ENCODE results near the gene CCL18.

GRCh38 chr17:36106493-36106835 lies 42.4 kb downstream of the CCL18 start:
- TF ChIP-seq, protein P1, sequence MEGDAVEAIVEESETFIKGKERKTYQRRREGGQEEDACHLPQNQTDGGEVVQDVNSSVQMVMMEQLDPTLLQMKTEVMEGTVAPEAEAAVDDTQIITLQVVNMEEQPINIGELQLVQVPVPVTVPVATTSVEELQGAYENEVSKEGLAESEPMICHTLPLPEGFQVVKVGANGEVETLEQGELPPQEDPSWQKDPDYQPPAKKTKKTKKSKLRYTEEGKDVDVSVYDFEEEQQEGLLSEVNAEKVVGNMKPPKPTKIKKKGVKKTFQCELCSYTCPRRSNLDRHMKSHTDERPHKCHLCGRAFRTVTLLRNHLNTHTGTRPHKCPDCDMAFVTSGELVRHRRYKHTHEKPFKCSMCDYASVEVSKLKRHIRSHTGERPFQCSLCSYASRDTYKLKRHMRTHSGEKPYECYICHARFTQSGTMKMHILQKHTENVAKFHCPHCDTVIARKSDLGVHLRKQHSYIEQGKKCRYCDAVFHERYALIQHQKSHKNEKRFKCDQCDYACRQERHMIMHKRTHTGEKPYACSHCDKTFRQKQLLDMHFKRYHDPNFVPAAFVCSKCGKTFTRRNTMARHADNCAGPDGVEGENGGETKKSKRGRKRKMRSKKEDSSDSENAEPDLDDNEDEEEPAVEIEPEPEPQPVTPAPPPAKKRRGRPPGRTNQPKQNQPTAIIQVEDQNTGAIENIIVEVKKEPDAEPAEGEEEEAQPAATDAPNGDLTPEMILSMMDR (IDR thresholded peaks at IDR 0.05; ENCODE audit: control extremely low read depth in 1 of 3, insufficient read depth in 1 of 3, low read depth in 1 of 3, low read length in 3 of 3) = no peak
- TF ChIP-seq GABPA (IDR thresholded peaks at IDR 0.05; ENCODE audit: borderline replicate concordance, insufficient read depth, low read length) (no peak), SP1 (IDR thresholded peaks at IDR 0.05; ENCODE audit: low read depth, low read length) (no peak), POLR2AphosphoS5 (IDR thresholded peaks at IDR 0.05; ENCODE audit: low read depth, low read length) (no peak), TBP (IDR thresholded peaks at IDR 0.05; ENCODE audit: low read depth, low read length) (no peak), RNF2 (IDR thresholded peaks at IDR 0.05; ENCODE audit: borderline replicate concordance, low read depth, low read length, missing control alignments, poor library complexity, severe bottlenecking) (no peak), POLR2A (IDR thresholded peaks at IDR 0.05; ENCODE audit: control extremely low read depth in 1 of 2, low read depth in 2 of 2, low read length in 2 of 2) (no peak), TEAD4 (IDR thresholded peaks at IDR 0.05; ENCODE audit: low read depth, low read length) (no peak), KDM1A (IDR thresholded peaks at IDR 0.05; ENCODE audit: borderline replicate concordance, low read length) (no peak), TAF1 (IDR thresholded peaks at IDR 0.05; ENCODE audit: low read depth, low read length) (no peak), EP300 (IDR thresholded peaks at IDR 0.05; ENCODE audit: borderline replicate concordance in 1 of 2, low read depth in 2 of 2, low read length in 2 of 2) (no peak)
- TF ChIP-seq, protein P2, sequence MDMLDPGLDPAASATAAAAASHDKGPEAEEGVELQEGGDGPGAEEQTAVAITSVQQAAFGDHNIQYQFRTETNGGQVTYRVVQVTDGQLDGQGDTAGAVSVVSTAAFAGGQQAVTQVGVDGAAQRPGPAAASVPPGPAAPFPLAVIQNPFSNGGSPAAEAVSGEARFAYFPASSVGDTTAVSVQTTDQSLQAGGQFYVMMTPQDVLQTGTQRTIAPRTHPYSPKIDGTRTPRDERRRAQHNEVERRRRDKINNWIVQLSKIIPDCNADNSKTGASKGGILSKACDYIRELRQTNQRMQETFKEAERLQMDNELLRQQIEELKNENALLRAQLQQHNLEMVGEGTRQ (IDR thresholded peaks at IDR 0.05; ENCODE audit: low read length) = no peak
- TF ChIP-seq, protein P3, sequence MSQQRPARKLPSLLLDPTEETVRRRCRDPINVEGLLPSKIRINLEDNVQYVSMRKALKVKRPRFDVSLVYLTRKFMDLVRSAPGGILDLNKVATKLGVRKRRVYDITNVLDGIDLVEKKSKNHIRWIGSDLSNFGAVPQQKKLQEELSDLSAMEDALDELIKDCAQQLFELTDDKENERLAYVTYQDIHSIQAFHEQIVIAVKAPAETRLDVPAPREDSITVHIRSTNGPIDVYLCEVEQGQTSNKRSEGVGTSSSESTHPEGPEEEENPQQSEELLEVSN (IDR thresholded peaks at IDR 0.05) = no peak

All from H1 (cell line).